ENCODE data around the gene SP140L.

SP140L gene

GRCh38 chr2:230447036-230447435 is 120.0 kb downstream of the SP140L start:
- H3K36me3 ChIP-seq, result peaks cover 84% of the 10 kb centered on the region

GRCh38 chr2:230447455-230448451 is 120.8 kb downstream of the SP140L start:
- TF ChIP-seq CTCF (IDR thresholded peaks at IDR 0.05), result no peak
- H3K4me3 ChIP-seq (ENCODE audit: low read depth in 1 of 2, low read length in 1 of 2), result no peak overlapping the region
- H3K4me1 ChIP-seq (ENCODE audit: control insufficient read depth in 1 of 2, insufficient read depth in 1 of 2, low read depth in 1 of 2, low read length in 1 of 2), result peaks cover 4 to 6% of the 10 kb centered on the region in 2 experiments
- no peaks in the 10 kb centered on the region for H3K27me3 ChIP-seq
- peaks cover 82% of the 10 kb centered on the region for H3K36me3 ChIP-seq
- peak overlapping the region; percentile 59 for H3K27ac ChIP-seq
- H3K9me3 ChIP-seq, result no peaks in the 10 kb centered on the region

More at GRCh38 chr2:230447036-230447435, 120.0 kb downstream of the SP140L start:
- Histone ChIP-seq H3K4me3 (ENCODE audit: low read depth in 1 of 2, low read length in 1 of 2) (no peak overlapping the region), H3K4me1 (ENCODE audit: control insufficient read depth in 1 of 2, insufficient read depth in 1 of 2, low read depth in 1 of 2, low read length in 1 of 2) (peaks cover 5 to 9% of the 10 kb centered on the region in 2 experiments), H3K9me3 (no peaks in the 10 kb centered on the region), H3K27ac (peak overlapping the region; percentile 59), H3K27me3 (no peaks in the 10 kb centered on the region)
- TF ChIP-seq CTCF (IDR thresholded peaks at IDR 0.05), result no peak

- Histone ChIP-seq H3K9me3 (no peaks in the 10 kb centered on the region), H3K27me3 (no peaks in the 10 kb centered on the region), H3K4me1 (ENCODE audit: control insufficient read depth in 1 of 2, insufficient read depth in 1 of 2, low read depth in 1 of 2, low read length in 1 of 2) (peaks cover 9% of the 10 kb centered on the region in 2 experiments), H3K36me3 (peaks cover 60% of the 10 kb centered on the region), H3K4me3 (ENCODE audit: low read depth in 1 of 2, low read length in 1 of 2) (no peak overlapping the region), H3K27ac (peak overlapping the region; percentile 59)
- TF ChIP-seq CTCF (IDR thresholded peaks at IDR 0.05), result no peak
Observed at GRCh38 chr2:230449901-230450467, 123.0 kb downstream of the SP140L start.

GRCh38 chr2:230453006-230453405 is 126.0 kb downstream of the SP140L start:
- Histone ChIP-seq H3K27ac (peak overlapping the region; percentile 56), H3K27me3 (no peaks in the 10 kb centered on the region), H3K36me3 (peaks cover 30% of the 10 kb centered on the region), H3K4me3 (ENCODE audit: low read depth in 1 of 2, low read length in 1 of 2) (no peak overlapping the region), H3K4me1 (ENCODE audit: control insufficient read depth in 1 of 2, insufficient read depth in 1 of 2, low read depth in 1 of 2, low read length in 1 of 2) (peaks cover 39% of the 10 kb centered on the region in 2 experiments), H3K9me3 (no peaks in the 10 kb centered on the region)
- TF ChIP-seq CTCF (IDR thresholded peaks at IDR 0.05), result no peak
